Measurements from ENCODE around the gene TPST2. TPM values are rescaled to one million over a fixed set of nuclear protein-coding genes. Genes with fewer than 3 reads are reported as not detected.

TPST2 gene
- total RNA-seq, 4 donors from 2014 or later, result 39.1 to 83.4 (median 60.6) TPM

DNA sequence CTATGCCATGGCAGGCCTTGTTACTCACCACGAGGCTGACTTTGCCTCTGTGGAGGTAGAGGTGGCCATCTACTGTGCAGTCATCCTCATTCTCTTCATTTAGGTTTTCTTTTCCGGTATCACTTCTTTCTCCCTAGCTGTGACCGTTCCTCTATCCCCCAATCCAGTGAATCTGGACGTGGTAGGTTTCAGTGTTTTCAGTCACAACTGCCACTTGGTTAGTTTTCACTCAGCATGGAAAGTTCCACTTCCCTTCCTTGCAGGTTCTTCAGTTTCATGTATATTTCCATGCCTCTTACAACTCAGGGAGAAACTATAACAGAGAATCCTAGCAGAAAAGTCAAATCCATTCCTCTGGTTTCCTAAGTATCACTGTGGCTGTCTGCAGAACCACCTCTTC is 108.2 kb downstream of the TPST2 start:
- DNase-seq (ENCODE audit: low spot score in 2 of 2), result no peak
- H3K9me3 ChIP-seq, result no peaks in the 10 kb centered on the region
- H3K27ac ChIP-seq, result peak overlapping the region in 2 of 4 donors; percentile 32 to 38
- 62 to 65% methylated on average over 4 of the region's 4 CpGs for WGBS, 2 donors
- no peak overlapping the region for H3K4me3 ChIP-seq
- no peaks in the 10 kb centered on the region for H3K27me3 ChIP-seq
- H3K36me3 ChIP-seq, result peaks cover 0 to 42% (median 8%) of the 10 kb centered on the region in 3 donors
- no peak for TF ChIP-seq EP300 (IDR thresholded peaks at IDR 0.05)
- TF ChIP-seq, protein P1, sequence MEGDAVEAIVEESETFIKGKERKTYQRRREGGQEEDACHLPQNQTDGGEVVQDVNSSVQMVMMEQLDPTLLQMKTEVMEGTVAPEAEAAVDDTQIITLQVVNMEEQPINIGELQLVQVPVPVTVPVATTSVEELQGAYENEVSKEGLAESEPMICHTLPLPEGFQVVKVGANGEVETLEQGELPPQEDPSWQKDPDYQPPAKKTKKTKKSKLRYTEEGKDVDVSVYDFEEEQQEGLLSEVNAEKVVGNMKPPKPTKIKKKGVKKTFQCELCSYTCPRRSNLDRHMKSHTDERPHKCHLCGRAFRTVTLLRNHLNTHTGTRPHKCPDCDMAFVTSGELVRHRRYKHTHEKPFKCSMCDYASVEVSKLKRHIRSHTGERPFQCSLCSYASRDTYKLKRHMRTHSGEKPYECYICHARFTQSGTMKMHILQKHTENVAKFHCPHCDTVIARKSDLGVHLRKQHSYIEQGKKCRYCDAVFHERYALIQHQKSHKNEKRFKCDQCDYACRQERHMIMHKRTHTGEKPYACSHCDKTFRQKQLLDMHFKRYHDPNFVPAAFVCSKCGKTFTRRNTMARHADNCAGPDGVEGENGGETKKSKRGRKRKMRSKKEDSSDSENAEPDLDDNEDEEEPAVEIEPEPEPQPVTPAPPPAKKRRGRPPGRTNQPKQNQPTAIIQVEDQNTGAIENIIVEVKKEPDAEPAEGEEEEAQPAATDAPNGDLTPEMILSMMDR (IDR thresholded peaks at IDR 0.05), result no peak
- TF ChIP-seq POLR2A (IDR thresholded peaks at IDR 0.05), result no peak
- peaks cover 0 to 87% (median 39%) of the 10 kb centered on the region in 4 donors for H3K4me1 ChIP-seq

DNA sequence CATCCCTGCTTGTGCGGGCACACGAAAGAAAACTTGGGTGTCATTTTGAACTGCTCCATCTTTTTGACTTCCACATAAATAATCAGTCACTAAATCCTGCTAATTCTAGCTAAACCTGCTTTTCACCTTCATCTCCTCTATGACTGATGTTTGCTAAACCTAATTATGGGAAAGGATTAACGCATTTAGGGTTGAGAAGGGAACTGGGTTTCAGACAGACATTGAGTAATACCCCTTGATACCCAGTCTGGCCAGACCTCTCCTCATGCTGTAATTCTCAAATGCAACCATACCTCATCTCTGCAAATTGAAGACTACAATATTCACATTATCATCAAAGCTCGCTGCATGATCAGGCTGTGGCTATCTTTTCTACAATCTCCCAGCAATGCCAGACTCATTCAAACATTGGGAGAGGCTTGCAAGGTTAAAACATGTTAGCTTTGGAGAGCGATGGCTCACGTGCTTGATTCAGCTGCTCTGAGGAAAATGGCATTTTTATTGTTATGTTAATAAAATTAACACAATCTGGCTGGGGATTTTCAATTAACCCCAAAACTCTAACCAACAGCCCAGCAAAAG is 108.7 kb downstream of the TPST2 start:
- peaks cover 0 to 88% (median 39%) of the 10 kb centered on the region in 4 donors for H3K4me1 ChIP-seq

DNA sequence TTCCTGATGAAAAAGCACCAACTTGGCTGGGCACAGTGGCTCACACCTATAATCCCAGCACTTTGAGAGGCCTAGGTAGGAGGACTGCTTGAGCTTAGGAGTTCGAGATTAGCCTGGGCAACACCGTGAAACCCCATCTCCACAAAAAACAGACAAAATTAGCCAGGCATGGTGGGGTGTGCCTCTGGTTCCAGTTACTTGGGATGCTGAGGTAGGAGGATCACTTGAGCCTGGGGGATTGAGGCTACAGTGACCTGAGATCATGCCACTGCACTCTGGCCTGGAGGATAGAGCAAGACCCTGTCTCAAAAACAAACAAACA is 109.4 kb downstream of the TPST2 start:
- Histone ChIP-seq H3K27me3 (no peaks in the 10 kb centered on the region), H3K9me3 (no peaks in the 10 kb centered on the region), H3K4me3 (no peak overlapping the region), H3K36me3 (peaks cover 0 to 43% (median 8%) of the 10 kb centered on the region in 3 donors), H3K4me1 (peaks cover 0 to 82% (median 39%) of the 10 kb centered on the region in 4 donors), H3K27ac (peak overlapping the region in 2 of 4 donors; percentile 55 to 70)
- WGBS, 2 donors, result 69 to 75% methylated on average over 2 of the region's 2 CpGs
- TF ChIP-seq, protein P1 (IDR thresholded peaks at IDR 0.05), result no peak
- no peak for TF ChIP-seq POLR2A (IDR thresholded peaks at IDR 0.05)
- no peak for TF ChIP-seq EP300 (IDR thresholded peaks at IDR 0.05)
- DNase-seq (ENCODE audit: low spot score in 2 of 2), result no peak

More for the DNA sequence above, 108.7 kb downstream of the TPST2 start:
- Histone ChIP-seq H3K27ac (peak overlapping the region in 2 of 4 donors; percentile 25 to 55), H3K4me3 (no peak overlapping the region), H3K27me3 (no peaks in the 10 kb centered on the region), H3K9me3 (no peaks in the 10 kb centered on the region), H3K36me3 (peaks cover 0 to 43% (median 8%) of the 10 kb centered on the region in 3 donors)
- TF ChIP-seq, protein P1 (IDR thresholded peaks at IDR 0.05), result no peak
- TF ChIP-seq POLR2A (IDR thresholded peaks at IDR 0.05) (no peak), EP300 (IDR thresholded peaks at IDR 0.05) (no peak)
- WGBS, 2 donors, result 68 to 71% methylated on average over 6 of the region's 6 CpGs
- DNase-seq (ENCODE audit: low spot score in 2 of 2), result no peak

DNA sequence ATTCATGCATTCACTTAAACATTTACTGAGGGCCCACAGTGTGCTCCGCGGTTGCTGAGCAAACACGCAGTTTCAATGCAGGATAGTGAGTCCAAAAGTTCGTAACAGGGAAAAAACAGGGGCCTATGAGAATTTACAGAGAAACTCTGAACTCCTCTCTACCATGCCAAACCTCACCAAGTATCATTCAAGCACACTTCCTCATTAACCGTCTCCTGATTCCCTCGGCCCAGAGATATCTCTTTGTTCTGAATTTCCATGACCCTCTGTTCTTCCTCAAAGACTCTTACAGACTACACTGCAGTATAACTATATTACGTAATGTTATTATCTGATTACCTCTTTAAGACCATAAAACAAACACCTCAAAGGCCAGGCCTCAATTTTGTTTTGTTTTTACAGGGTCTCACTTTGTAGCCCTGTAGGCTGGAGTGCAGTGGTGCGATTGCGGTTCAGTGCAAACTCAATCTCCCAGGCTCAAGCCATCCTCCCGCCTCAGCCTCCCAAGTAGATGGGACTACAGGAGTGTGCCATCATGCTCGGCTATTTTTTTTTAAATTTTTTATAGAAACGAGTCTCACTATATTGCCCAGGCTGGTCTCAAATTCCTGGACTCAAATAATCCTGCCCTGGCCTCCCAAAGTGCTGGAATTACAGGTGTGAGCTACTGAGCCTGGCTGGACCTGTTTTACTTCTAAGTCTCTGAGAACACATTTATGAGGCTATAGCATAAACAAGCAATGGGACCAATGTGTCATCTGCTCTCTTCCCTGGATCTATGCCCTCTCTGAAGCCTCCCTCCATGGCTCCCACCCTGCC is 109.9 kb downstream of the TPST2 start:
- H3K4me3 ChIP-seq, result peak overlapping the region in 3 of 4 donors; percentile 6 to 17 (median 9)
- WGBS, 2 donors, result 42 to 51% methylated on average over 12 of the region's 12 CpGs
- H3K27ac ChIP-seq, result peak overlapping the region in 2 of 4 donors; percentile 55 to 70
- no peak for DNase-seq (ENCODE audit: low spot score in 2 of 2)
- peaks cover 0 to 76% (median 38%) of the 10 kb centered on the region in 4 donors for H3K4me1 ChIP-seq
- H3K36me3 ChIP-seq, result peaks cover 0 to 49% (median 8%) of the 10 kb centered on the region in 3 donors
- no peaks in the 10 kb centered on the region for H3K27me3 ChIP-seq
- no peaks in the 10 kb centered on the region for H3K9me3 ChIP-seq
- TF ChIP-seq, protein P1 (IDR thresholded peaks at IDR 0.05), result no peak
- TF ChIP-seq EP300 (IDR thresholded peaks at IDR 0.05), result no peak

Data from tibial nerve (tissue), 4 donors.